ENCODE results near the gene RNF39.

Gene RNF39

DNA sequence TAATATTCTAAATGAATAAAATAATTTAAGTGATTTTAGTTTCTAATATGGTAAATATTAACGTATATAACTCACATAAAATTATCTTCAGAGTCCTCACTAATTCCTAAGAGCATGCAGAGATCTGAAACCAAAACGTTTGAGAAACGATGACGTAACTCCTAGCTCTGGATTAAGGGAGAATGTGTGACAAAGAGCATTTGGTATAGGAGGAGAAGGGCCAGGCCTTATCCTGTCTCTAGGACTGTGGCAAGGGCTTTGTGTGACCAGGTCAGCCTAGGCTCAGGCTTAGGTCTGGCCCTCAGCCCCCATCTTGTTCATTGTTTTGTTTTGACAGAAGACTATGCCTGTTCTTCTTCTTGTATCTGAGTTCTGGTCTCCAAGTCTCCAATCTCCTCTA lies 33.7 kb downstream of the RNF39 start:
- H4K20me1 ChIP-seq (ENCODE audit: insufficient read depth, low read length): no peaks in the 10 kb centered on the region
- no peaks in the 10 kb centered on the region for H3K9me3 ChIP-seq (replicated peaks; ENCODE audit: insufficient read depth, low read length)
- H3K36me3 ChIP-seq (replicated peaks; ENCODE audit: insufficient read depth, low read length): no peaks in the 10 kb centered on the region
- H3K4me2 ChIP-seq (ENCODE audit: low read depth, low read length): no peak overlapping the region
- H3K9ac ChIP-seq (ENCODE audit: low read length): no peak overlapping the region
- no peaks in the 10 kb centered on the region for H3F3A ChIP-seq (ENCODE audit: insufficient read depth, low read length)
- no peaks in the 10 kb centered on the region for H3K4me1 ChIP-seq (ENCODE audit: low read length)
- H3K4me3 ChIP-seq (ENCODE audit: low read length): no peak overlapping the region
- H2AFZ ChIP-seq (ENCODE audit: low read length): no peak overlapping the region
- TF ChIP-seq, protein P1, sequence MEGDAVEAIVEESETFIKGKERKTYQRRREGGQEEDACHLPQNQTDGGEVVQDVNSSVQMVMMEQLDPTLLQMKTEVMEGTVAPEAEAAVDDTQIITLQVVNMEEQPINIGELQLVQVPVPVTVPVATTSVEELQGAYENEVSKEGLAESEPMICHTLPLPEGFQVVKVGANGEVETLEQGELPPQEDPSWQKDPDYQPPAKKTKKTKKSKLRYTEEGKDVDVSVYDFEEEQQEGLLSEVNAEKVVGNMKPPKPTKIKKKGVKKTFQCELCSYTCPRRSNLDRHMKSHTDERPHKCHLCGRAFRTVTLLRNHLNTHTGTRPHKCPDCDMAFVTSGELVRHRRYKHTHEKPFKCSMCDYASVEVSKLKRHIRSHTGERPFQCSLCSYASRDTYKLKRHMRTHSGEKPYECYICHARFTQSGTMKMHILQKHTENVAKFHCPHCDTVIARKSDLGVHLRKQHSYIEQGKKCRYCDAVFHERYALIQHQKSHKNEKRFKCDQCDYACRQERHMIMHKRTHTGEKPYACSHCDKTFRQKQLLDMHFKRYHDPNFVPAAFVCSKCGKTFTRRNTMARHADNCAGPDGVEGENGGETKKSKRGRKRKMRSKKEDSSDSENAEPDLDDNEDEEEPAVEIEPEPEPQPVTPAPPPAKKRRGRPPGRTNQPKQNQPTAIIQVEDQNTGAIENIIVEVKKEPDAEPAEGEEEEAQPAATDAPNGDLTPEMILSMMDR (IDR thresholded peaks at IDR 0.05; ENCODE audit: low read length): no peak
- TF ChIP-seq EZH2 (optimal IDR thresholded peaks at IDR 0.05; ENCODE audit: low read depth, low read length) (no peak), EZH2phosphoT487 (IDR thresholded peaks at IDR 0.05; ENCODE audit: low read length) (no peak)
- H3K79me2 ChIP-seq (ENCODE audit: low read length): no peaks in the 10 kb centered on the region
- H3K27me3 ChIP-seq (replicated peaks; ENCODE audit: insufficient read depth, low read length): no peaks in the 10 kb centered on the region
- H3K9me2 ChIP-seq (replicated peaks; ENCODE audit: insufficient read depth, low read length): no peaks in the 10 kb centered on the region
- no peak for DNase-seq
- H3K27ac ChIP-seq (ENCODE audit: low read length): no peak overlapping the region

DNA sequence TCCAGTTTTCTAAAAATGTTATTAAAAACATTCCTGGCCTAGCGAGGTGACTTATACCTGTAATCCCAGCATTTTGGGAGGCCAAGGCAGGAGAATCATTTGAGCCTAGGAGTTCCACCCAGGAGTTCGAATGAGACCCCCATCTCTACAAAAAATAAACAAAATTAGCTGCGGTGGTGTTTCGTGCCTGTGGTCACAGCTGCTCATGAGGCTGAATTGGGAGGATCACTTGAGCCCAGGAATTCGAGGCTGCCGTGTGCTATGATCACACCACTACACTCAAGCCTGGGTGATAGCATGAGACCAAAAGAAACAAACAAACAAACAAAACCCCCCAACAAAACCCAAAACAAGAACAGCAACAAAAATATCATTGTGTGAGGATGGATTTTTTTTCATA lies 34.3 kb downstream of the RNF39 start:
- Histone ChIP-seq H3K4me2 (ENCODE audit: low read depth, low read length) (no peak overlapping the region), H3K79me2 (ENCODE audit: low read length) (no peaks in the 10 kb centered on the region), H4K20me1 (ENCODE audit: insufficient read depth, low read length) (no peaks in the 10 kb centered on the region), H3K4me1 (ENCODE audit: low read length) (no peaks in the 10 kb centered on the region), H3K36me3 (replicated peaks; ENCODE audit: insufficient read depth, low read length) (no peaks in the 10 kb centered on the region), H3F3A (ENCODE audit: insufficient read depth, low read length) (no peaks in the 10 kb centered on the region), H3K4me3 (ENCODE audit: low read length) (no peak overlapping the region), H3K27me3 (replicated peaks; ENCODE audit: insufficient read depth, low read length) (no peaks in the 10 kb centered on the region), H3K9me2 (replicated peaks; ENCODE audit: insufficient read depth, low read length) (no peaks in the 10 kb centered on the region), H3K9ac (ENCODE audit: low read length) (no peak overlapping the region), H3K27ac (ENCODE audit: low read length) (no peak overlapping the region), H3K9me3 (replicated peaks; ENCODE audit: insufficient read depth, low read length) (no peaks in the 10 kb centered on the region), H2AFZ (ENCODE audit: low read length) (no peak overlapping the region)
- TF ChIP-seq, protein P1 (IDR thresholded peaks at IDR 0.05; ENCODE audit: low read length): no peak
- TF ChIP-seq EZH2phosphoT487 (IDR thresholded peaks at IDR 0.05; ENCODE audit: low read length) (no peak), EZH2 (optimal IDR thresholded peaks at IDR 0.05; ENCODE audit: low read depth, low read length) (no peak)
- DNase-seq: no peak

DNA sequence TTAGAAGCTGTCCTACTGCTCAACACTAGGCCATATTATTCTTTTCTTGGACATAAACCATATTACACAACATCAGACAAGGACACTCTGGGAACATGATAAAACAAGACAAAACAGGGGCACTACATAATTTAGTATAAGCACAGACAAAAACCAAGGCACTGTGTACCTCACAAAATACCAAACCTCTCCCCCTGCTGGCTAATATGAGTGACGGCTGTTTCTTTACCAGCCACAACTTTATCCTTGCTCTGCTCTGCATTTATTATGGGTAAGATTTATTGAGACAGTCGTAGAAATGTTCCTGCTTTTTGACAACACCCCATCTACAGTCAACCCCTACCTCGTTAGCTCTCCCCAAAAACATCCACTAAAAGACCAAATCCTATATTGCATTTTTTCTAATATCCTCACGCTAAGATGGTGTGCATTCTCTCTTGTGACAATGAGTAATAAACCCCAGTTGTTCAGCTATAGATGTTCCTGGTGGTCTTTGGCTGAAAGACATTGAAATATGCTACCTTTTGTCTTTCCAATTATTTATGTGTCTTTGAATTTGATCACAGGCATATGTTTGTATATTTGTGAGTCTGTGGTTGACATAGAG lies 38.3 kb downstream of the RNF39 start:
- no peak overlapping the region for H3K27ac ChIP-seq (ENCODE audit: low read length)
- H3K9me3 ChIP-seq (replicated peaks; ENCODE audit: insufficient read depth, low read length): no peaks in the 10 kb centered on the region
- no peaks in the 10 kb centered on the region for H4K20me1 ChIP-seq (ENCODE audit: insufficient read depth, low read length)
- no peaks in the 10 kb centered on the region for H3K36me3 ChIP-seq (replicated peaks; ENCODE audit: insufficient read depth, low read length)
- peak; percentile 31 for DNase-seq
- TF ChIP-seq, protein P1 (IDR thresholded peaks at IDR 0.05; ENCODE audit: low read length): peak; percentile 63
- no peak for TF ChIP-seq EZH2phosphoT487 (IDR thresholded peaks at IDR 0.05; ENCODE audit: low read length)
- H3K4me1 ChIP-seq (ENCODE audit: low read length): no peaks in the 10 kb centered on the region
- no peak overlapping the region for H3K9ac ChIP-seq (ENCODE audit: low read length)
- no peak overlapping the region for H3K4me2 ChIP-seq (ENCODE audit: low read depth, low read length)
- H3K9me2 ChIP-seq (replicated peaks; ENCODE audit: insufficient read depth, low read length): no peaks in the 10 kb centered on the region
- no peak overlapping the region for H2AFZ ChIP-seq (ENCODE audit: low read length)
- H3K4me3 ChIP-seq (ENCODE audit: low read length): no peak overlapping the region
- H3K79me2 ChIP-seq (ENCODE audit: low read length): no peaks in the 10 kb centered on the region
- H3K27me3 ChIP-seq (replicated peaks; ENCODE audit: insufficient read depth, low read length): no peaks in the 10 kb centered on the region
- H3F3A ChIP-seq (ENCODE audit: insufficient read depth, low read length): no peaks in the 10 kb centered on the region
